Measurements from ENCODE around the gene FOXF1.

The FOXF1 gene

GRCh38 chr16:86542756-86543750, 32.7 kb downstream of the FOXF1 start:
- POLR2A ChIA-PET: no interaction called here
- CTCF ChIA-PET: interaction anchor here (0.5 to 1.0 kb wide), 2 partner anchors 11 to 77 kb away, joined by 3 to 4 read pairs; no protein-coding TSS in a partner anchor
- Histone ChIP-seq H3K9me3 (ENCODE audit: control extremely low read depth in 1 of 5, control insufficient read depth in 4 of 5, insufficient read depth in 2 of 5, low read depth in 1 of 5, low read length in 4 of 5) (no peaks in the 10 kb centered on the region), H3K4me3 (ENCODE audit: control insufficient read depth in 1 of 7, extremely low read depth in 1 of 7, insufficient read depth in 4 of 7, low read depth in 2 of 7, low read length in 6 of 7) (no peak overlapping the region), H3K27me3 (replicated peaks in 2 of 5; ENCODE audit: control insufficient read depth in 4 of 5, insufficient read depth in 5 of 5, low read length in 4 of 5) (no peaks in the 10 kb centered on the region), H3K36me3 (ENCODE audit: control insufficient read depth in 4 of 4, insufficient read depth in 4 of 4, low read length in 3 of 4) (peaks cover 11 to 78% (median 49%) of the 10 kb centered on the region in 4 experiments), H3K27ac (ENCODE audit: insufficient read depth in 1 of 2, low read depth in 1 of 2, low read length in 2 of 2, poor library complexity in 1 of 2, severe bottlenecking in 2 of 2) (no peak overlapping the region), H3K4me1 (ENCODE audit: control extremely low read depth in 1 of 4, control insufficient read depth in 4 of 4, insufficient read depth in 4 of 4, low read length in 3 of 4) (no peaks in the 10 kb centered on the region)
- 92% methylated on average over 17 of the region's 21 CpGs for WGBS (ENCODE audit: insufficient coverage)
- no peak for DNase-seq

DNA sequence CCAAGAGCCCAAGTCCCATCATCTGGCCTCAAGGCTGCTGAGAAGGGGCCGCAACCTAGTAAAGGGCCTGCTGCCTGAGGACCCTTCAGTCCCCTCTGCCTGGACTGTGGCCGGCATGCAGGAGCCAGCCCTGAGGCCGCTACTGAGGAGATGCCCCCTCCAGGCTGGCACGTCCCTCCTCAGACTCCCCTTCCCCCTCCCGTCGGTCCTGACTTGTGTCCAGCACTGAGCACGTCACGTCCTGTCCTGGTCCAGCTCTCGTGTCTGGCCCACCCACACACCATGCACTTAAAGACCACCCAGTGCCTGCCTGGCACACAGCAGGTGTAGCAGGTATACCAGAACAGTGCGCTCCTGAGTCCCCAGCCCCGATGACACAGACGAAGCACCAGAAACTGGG, 35.2 kb downstream of the FOXF1 start:
- WGBS (ENCODE audit: insufficient coverage): 80% methylated on average over 10 of the region's 12 CpGs
- ChIA-PET CTCF (interaction anchor here (1.0 kb wide), 1 partner anchor 16 kb away, joined by 3 read pairs; no protein-coding TSS in a partner anchor), POLR2A (interaction anchor here (0.5 kb wide), 1 partner anchor 187 kb away, joined by 3 read pairs; no protein-coding TSS in a partner anchor)
- no peaks in the 10 kb centered on the region for H3K9me3 ChIP-seq (ENCODE audit: control extremely low read depth in 1 of 5, control insufficient read depth in 4 of 5, insufficient read depth in 2 of 5, low read depth in 1 of 5, low read length in 4 of 5)
- no peak overlapping the region for H3K4me3 ChIP-seq (ENCODE audit: control insufficient read depth in 1 of 7, extremely low read depth in 1 of 7, insufficient read depth in 4 of 7, low read depth in 2 of 7, low read length in 6 of 7)
- no peaks in the 10 kb centered on the region for H3K4me1 ChIP-seq (ENCODE audit: control extremely low read depth in 1 of 4, control insufficient read depth in 4 of 4, insufficient read depth in 4 of 4, low read length in 3 of 4)
- DNase-seq: no peak
- peaks cover 7 to 67% (median 45%) of the 10 kb centered on the region in 4 experiments for H3K36me3 ChIP-seq (ENCODE audit: control insufficient read depth in 4 of 4, insufficient read depth in 4 of 4, low read length in 3 of 4)
- H3K27me3 ChIP-seq (replicated peaks in 2 of 5; ENCODE audit: control insufficient read depth in 4 of 5, insufficient read depth in 5 of 5, low read length in 4 of 5): no peaks in the 10 kb centered on the region
- no peak overlapping the region for H3K27ac ChIP-seq (ENCODE audit: insufficient read depth in 1 of 2, low read depth in 1 of 2, low read length in 2 of 2, poor library complexity in 1 of 2, severe bottlenecking in 2 of 2)

DNA sequence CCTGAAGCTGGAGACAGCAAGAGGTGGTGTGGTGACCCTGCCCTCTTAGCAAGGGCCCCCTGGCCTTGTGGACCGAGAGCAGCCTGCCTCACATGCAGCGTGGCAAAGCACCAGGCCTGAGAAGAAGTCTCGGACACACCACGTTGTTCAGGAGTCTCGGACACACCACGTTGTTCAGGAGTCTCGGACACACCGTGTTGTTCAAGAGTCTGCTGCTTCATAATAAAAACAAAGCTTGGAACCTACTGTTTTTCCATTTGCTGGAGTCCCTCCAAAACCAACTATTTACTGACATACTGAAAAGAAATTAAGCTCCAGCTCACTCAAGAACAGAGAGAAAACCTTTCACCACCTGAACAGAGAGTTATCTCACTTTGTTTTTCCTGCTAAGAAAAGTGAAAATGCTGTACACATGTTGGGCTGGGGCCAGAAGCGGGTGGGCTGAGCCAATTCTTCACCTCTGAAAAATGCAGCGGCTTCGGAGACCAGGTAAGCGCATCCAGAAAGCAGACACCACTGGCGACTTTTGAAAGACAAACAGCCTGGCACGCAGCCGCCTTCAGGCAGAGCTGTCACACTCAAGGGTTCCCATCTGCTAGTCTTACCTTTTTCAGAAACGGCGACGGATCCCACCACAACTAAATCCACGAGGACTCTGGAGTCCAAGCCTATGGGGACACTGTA, 35.8 kb downstream of the FOXF1 start:
- H3K4me3 ChIP-seq (ENCODE audit: control insufficient read depth in 1 of 7, extremely low read depth in 1 of 7, insufficient read depth in 4 of 7, low read depth in 2 of 7, low read length in 6 of 7): no peak overlapping the region
- ChIA-PET POLR2A (interaction anchor here (0.5 kb wide), 1 partner anchor 187 kb away, joined by 3 read pairs; no protein-coding TSS in a partner anchor), CTCF (interaction anchor here (1.0 to 1.3 kb wide), 2 partner anchors 17 to 19 kb away, joined by 3 read pairs; no protein-coding TSS in a partner anchor)
- 97% methylated on average over 19 of the region's 19 CpGs for WGBS (ENCODE audit: insufficient coverage)
- H3K9me3 ChIP-seq (ENCODE audit: control extremely low read depth in 1 of 5, control insufficient read depth in 4 of 5, insufficient read depth in 2 of 5, low read depth in 1 of 5, low read length in 4 of 5): no peaks in the 10 kb centered on the region
- no peaks in the 10 kb centered on the region for H3K4me1 ChIP-seq (ENCODE audit: control extremely low read depth in 1 of 4, control insufficient read depth in 4 of 4, insufficient read depth in 4 of 4, low read length in 3 of 4)
- H3K27me3 ChIP-seq (replicated peaks in 2 of 5; ENCODE audit: control insufficient read depth in 4 of 5, insufficient read depth in 5 of 5, low read length in 4 of 5): no peaks in the 10 kb centered on the region
- peaks cover 7 to 66% (median 44%) of the 10 kb centered on the region in 4 experiments for H3K36me3 ChIP-seq (ENCODE audit: control insufficient read depth in 4 of 4, insufficient read depth in 4 of 4, low read length in 3 of 4)
- no peak overlapping the region for H3K27ac ChIP-seq (ENCODE audit: insufficient read depth in 1 of 2, low read depth in 1 of 2, low read length in 2 of 2, poor library complexity in 1 of 2, severe bottlenecking in 2 of 2)
- DNase-seq: no peak

DNA sequence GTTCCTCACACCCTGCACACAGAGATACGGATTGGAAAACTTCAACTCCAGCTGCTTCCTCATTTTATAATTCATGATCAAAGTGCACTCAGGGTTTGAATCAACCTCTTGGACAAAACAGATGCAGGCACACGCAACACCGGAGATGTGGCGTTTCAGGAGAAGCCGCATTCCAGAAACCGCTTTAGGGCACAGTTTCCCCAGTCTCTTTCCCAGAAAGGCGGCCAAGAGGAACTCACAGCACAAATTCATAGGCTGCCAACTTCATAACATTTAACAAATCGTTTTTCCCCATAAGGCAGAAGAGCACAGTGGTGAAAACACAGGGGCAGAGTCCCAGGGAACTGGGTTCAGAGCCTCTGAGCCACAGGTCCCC, 36.3 kb downstream of the FOXF1 start:
- POLR2A ChIA-PET: no interaction called here

DNA sequence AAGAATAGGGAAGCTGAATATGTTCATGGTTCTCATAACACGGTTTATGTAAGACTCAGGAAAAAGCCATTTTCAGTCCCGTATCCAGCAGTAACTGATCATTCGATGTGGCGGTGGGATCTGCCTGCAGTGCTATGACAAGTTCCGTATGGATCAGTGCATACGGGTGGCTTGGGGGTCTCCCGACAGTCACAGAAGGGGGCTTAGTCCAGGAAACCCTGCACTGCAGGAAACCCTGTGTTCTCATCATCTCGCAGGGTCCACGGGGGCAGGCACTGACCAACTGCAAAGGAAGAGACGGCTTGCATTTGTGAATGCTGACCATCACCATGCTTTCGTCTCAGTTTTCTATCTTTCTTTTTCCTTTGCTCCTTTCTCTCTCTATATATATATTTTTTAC, 37.0 kb downstream of the FOXF1 start:
- no peaks in the 10 kb centered on the region for H3K27me3 ChIP-seq (replicated peaks in 2 of 5; ENCODE audit: control insufficient read depth in 4 of 5, insufficient read depth in 5 of 5, low read length in 4 of 5)
- no peak overlapping the region for H3K27ac ChIP-seq (ENCODE audit: insufficient read depth in 1 of 2, low read depth in 1 of 2, low read length in 2 of 2, poor library complexity in 1 of 2, severe bottlenecking in 2 of 2)
- WGBS (ENCODE audit: insufficient coverage): 98% methylated on average over 9 of the region's 11 CpGs
- CTCF ChIA-PET: interaction anchor here (1.3 kb wide), 1 partner anchor 17 kb away, joined by 3 read pairs; no protein-coding TSS in a partner anchor
- peaks cover 7 to 62% (median 40%) of the 10 kb centered on the region in 4 experiments for H3K36me3 ChIP-seq (ENCODE audit: control insufficient read depth in 4 of 4, insufficient read depth in 4 of 4, low read length in 3 of 4)
- no peak for DNase-seq
- H3K4me1 ChIP-seq (ENCODE audit: control extremely low read depth in 1 of 4, control insufficient read depth in 4 of 4, insufficient read depth in 4 of 4, low read length in 3 of 4): no peaks in the 10 kb centered on the region
- H3K9me3 ChIP-seq (ENCODE audit: control extremely low read depth in 1 of 5, control insufficient read depth in 4 of 5, insufficient read depth in 2 of 5, low read depth in 1 of 5, low read length in 4 of 5): no peaks in the 10 kb centered on the region
- POLR2A ChIA-PET: interaction anchor here (0.5 kb wide), 1 partner anchor 11 kb away, joined by 5 read pairs; no protein-coding TSS in a partner anchor
- H3K4me3 ChIP-seq (ENCODE audit: control insufficient read depth in 1 of 7, extremely low read depth in 1 of 7, insufficient read depth in 4 of 7, low read depth in 2 of 7, low read length in 6 of 7): no peak overlapping the region

More for the DNA sequence above, 36.3 kb downstream of the FOXF1 start:
- WGBS (ENCODE audit: insufficient coverage): 97% methylated on average over 7 of the region's 8 CpGs
- H3K27me3 ChIP-seq (replicated peaks in 2 of 5; ENCODE audit: control insufficient read depth in 4 of 5, insufficient read depth in 5 of 5, low read length in 4 of 5): no peaks in the 10 kb centered on the region
- no peaks in the 10 kb centered on the region for H3K9me3 ChIP-seq (ENCODE audit: control extremely low read depth in 1 of 5, control insufficient read depth in 4 of 5, insufficient read depth in 2 of 5, low read depth in 1 of 5, low read length in 4 of 5)
- no peak overlapping the region for H3K27ac ChIP-seq (ENCODE audit: insufficient read depth in 1 of 2, low read depth in 1 of 2, low read length in 2 of 2, poor library complexity in 1 of 2, severe bottlenecking in 2 of 2)
- no peaks in the 10 kb centered on the region for H3K4me1 ChIP-seq (ENCODE audit: control extremely low read depth in 1 of 4, control insufficient read depth in 4 of 4, insufficient read depth in 4 of 4, low read length in 3 of 4)
- peaks cover 7 to 65% (median 41%) of the 10 kb centered on the region in 4 experiments for H3K36me3 ChIP-seq (ENCODE audit: control insufficient read depth in 4 of 4, insufficient read depth in 4 of 4, low read length in 3 of 4)
- H3K4me3 ChIP-seq (ENCODE audit: control insufficient read depth in 1 of 7, extremely low read depth in 1 of 7, insufficient read depth in 4 of 7, low read depth in 2 of 7, low read length in 6 of 7): no peak overlapping the region
- CTCF ChIA-PET: interaction anchor here (1.0 to 1.3 kb wide), 2 partner anchors 17 to 18 kb away, joined by 3 read pairs; no protein-coding TSS in a partner anchor
- DNase-seq: no peak

GRCh38 chr16:86549076-86549892, 39.0 kb downstream of the FOXF1 start:
- POLR2A ChIA-PET: no interaction called here
- peaks cover under 1 to 4% (median 3%) of the 10 kb centered on the region in 4 experiments for H3K4me1 ChIP-seq (ENCODE audit: control extremely low read depth in 1 of 4, control insufficient read depth in 4 of 4, insufficient read depth in 4 of 4, low read length in 3 of 4)
- WGBS (ENCODE audit: insufficient coverage): 86% methylated on average over 7 of the region's 8 CpGs
- DNase-seq: no peak
- no peak overlapping the region for H3K27ac ChIP-seq (ENCODE audit: insufficient read depth in 1 of 2, low read depth in 1 of 2, low read length in 2 of 2, poor library complexity in 1 of 2, severe bottlenecking in 2 of 2)
- no peak overlapping the region for H3K4me3 ChIP-seq (ENCODE audit: control insufficient read depth in 1 of 7, extremely low read depth in 1 of 7, insufficient read depth in 4 of 7, low read depth in 2 of 7, low read length in 6 of 7)
- peaks cover 7 to 56% (median 37%) of the 10 kb centered on the region in 4 experiments for H3K36me3 ChIP-seq (ENCODE audit: control insufficient read depth in 4 of 4, insufficient read depth in 4 of 4, low read length in 3 of 4)
- H3K9me3 ChIP-seq (ENCODE audit: control extremely low read depth in 1 of 5, control insufficient read depth in 4 of 5, insufficient read depth in 2 of 5, low read depth in 1 of 5, low read length in 4 of 5): no peaks in the 10 kb centered on the region
- no peaks in the 10 kb centered on the region for H3K27me3 ChIP-seq (replicated peaks in 2 of 5; ENCODE audit: control insufficient read depth in 4 of 5, insufficient read depth in 5 of 5, low read length in 4 of 5)
- CTCF ChIA-PET: interaction anchor here (1.1 kb wide), 1 partner anchor 514 kb away, joined by 5 read pairs; no protein-coding TSS in a partner anchor
